Natural killer cell (primary cell): ENCODE data around the gene RAB20. TPM values are rescaled to one million over a fixed set of nuclear protein-coding genes. Genes with fewer than 3 reads are reported as not detected.

ENCODE experiments used
- ATAC-seq, 3 donors: fragments of 150-1000 bp in 2 of 3; fragments of 200-7000 bp in 1 of 3; cut with Tn5 transposase; 1 replicate in 1 of 3; 2 replicates in 2 of 3; pipeline ENCODE4 v1.10.0; 2021; ENCODE audit warnings: mild to moderate bottlenecking in 2 of 3, moderate library complexity in 2 of 3
- DNase-seq, 2 donors: peaks; one replicate each; pipeline versions ENCODE4 v3.0.0 to v3.0.0-alpha.2; 2013 to 2021; ENCODE audit warnings: mixed read lengths in 1 of 2
- H3K27ac ChIP-seq: one replicate; pipeline ENCODE4 v1.5.1; 2013; ENCODE audit warnings: mild to moderate bottlenecking, low read length
- H3K27me3 ChIP-seq: one replicate; pipeline ENCODE4 v1.6.1; 2013; ENCODE audit warnings: low read length; ENCODE audit not compliant: control insufficient read depth, insufficient read depth
- H3K36me3 ChIP-seq: one replicate; pipeline ENCODE4 v1.6.1; 2013; ENCODE audit warnings: low read length; ENCODE audit not compliant: control insufficient read depth, insufficient read depth
- H3K4me1 ChIP-seq: one replicate; pipeline ENCODE4 v1.6.1; 2013; ENCODE audit warnings: low read length; ENCODE audit not compliant: control insufficient read depth, insufficient read depth
- H3K4me3 ChIP-seq: one replicate; pipeline ENCODE4 v1.5.1; 2013; ENCODE audit warnings: low read length
- H3K9me3 ChIP-seq: one replicate; pipeline ENCODE4 v1.6.1; 2013; ENCODE audit warnings: low read length; ENCODE audit not compliant: control insufficient read depth, insufficient read depth
- H3K27ac Mint-ChIP-seq, 2 donors: one replicate each; pipeline ENCODE4 v1.8.0; 2022; ENCODE audit warnings: mild to moderate bottlenecking in 2 of 2, mixed read lengths in 2 of 2, moderate library complexity in 1 of 2
- H3K27me3 Mint-ChIP-seq, 2 donors: one replicate each; pipeline ENCODE4 v1.8.0; 2022; ENCODE audit warnings: low read depth in 2 of 2, mixed read lengths in 2 of 2
- H3K36me3 Mint-ChIP-seq: one replicate; pipeline ENCODE4 v1.8.0; 2022; ENCODE audit warnings: mixed read lengths
- H3K4me1 Mint-ChIP-seq, 2 donors: one replicate each; pipeline ENCODE4 v1.8.0; 2022; ENCODE audit warnings: mixed read lengths in 2 of 2
- H3K4me3 Mint-ChIP-seq: one replicate; pipeline ENCODE4 v1.8.0; 2022; ENCODE audit warnings: mild to moderate bottlenecking, moderate library complexity, mixed read lengths
- H3K9me3 Mint-ChIP-seq, 2 donors: one replicate each; pipeline ENCODE4 v1.8.0; 2022; ENCODE audit warnings: mixed read lengths in 2 of 2
- WGBS: methylation state at CpG from one replicate; pipeline ENCODE4 v1.1.7; 2013; ENCODE audit warnings: missing lambda C conversion rate; ENCODE audit not compliant: insufficient coverage; 5-methylcytosine and 5-hydroxymethylcytosine counted together
- intact Hi-C: fragments of 100-400 bp; cut with micrococcal nuclease; formaldehyde crosslinking; loops from one replicate; pipeline ENCODE4 v1.14.2; 2022
- total RNA-seq, 4 donors: library from RNA; stranded (reverse); fragments of 120-200 nt in 1 of 4; gene quantifications; one replicate each; pipeline versions ENCODE4 v1.2.3 to v1.2.4, GENCODE V29; 2013 to 2022
- TF ChIP-seq, protein P1 (sequence below): fragments of 200-600 bp; IDR thresholded peaks from one replicate; pipeline ENCODE4 v1.8.0; 2022; ENCODE audit warnings: antibody characterized with exemption

The RAB20 gene
- total RNA-seq, 3 donors from 2014 or later (not counting 1 experiment from before 2014, with no cell fraction given) = 1.0 to 3.3 (median 1.2) TPM

DNA sequence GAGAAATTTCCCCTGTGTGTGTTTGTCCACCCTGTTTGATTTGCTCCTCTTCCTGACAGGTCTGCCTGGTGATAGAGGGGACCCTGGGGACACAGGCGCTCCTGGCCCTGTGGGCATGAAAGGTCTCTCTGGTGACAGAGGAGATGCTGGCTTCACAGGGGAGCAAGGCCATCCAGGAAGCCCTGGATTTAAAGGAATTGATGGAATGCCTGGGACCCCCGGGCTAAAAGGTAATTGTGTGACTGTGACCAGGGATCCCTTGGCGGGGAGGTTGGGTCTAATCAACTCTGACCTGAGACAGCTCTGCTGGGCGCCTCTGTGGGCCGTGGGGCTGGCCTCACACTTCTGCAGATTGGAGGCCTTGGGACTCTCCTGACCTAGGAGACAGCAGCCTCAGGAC lies 81.4 kb downstream of the RAB20 start:
- TF ChIP-seq, protein P1, sequence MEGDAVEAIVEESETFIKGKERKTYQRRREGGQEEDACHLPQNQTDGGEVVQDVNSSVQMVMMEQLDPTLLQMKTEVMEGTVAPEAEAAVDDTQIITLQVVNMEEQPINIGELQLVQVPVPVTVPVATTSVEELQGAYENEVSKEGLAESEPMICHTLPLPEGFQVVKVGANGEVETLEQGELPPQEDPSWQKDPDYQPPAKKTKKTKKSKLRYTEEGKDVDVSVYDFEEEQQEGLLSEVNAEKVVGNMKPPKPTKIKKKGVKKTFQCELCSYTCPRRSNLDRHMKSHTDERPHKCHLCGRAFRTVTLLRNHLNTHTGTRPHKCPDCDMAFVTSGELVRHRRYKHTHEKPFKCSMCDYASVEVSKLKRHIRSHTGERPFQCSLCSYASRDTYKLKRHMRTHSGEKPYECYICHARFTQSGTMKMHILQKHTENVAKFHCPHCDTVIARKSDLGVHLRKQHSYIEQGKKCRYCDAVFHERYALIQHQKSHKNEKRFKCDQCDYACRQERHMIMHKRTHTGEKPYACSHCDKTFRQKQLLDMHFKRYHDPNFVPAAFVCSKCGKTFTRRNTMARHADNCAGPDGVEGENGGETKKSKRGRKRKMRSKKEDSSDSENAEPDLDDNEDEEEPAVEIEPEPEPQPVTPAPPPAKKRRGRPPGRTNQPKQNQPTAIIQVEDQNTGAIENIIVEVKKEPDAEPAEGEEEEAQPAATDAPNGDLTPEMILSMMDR = no peak
- Histone ChIP-seq H3K9me3 (no peaks in the 10 kb centered on the region), H3K27ac (no peak overlapping the region), H3K4me1 (no peaks in the 10 kb centered on the region), H3K36me3 (no peaks in the 10 kb centered on the region), H3K4me3 (no peak overlapping the region), H3K27me3 (no peaks in the 10 kb centered on the region)
- H3K9me3 Mint-ChIP-seq = no peaks in the 10 kb centered on the region
- no peak overlapping the region for H3K4me3 Mint-ChIP-seq
- DNase-seq (no peak), ATAC-seq (no peak)
- WGBS = 68% methylated on average over 5 of the region's 5 CpGs
- H3K4me1 Mint-ChIP-seq = no peaks in the 10 kb centered on the region
- H3K27me3 Mint-ChIP-seq = peaks cover 5 to 8% of the 10 kb centered on the region in 2 donors
- no peak overlapping the region for H3K27ac Mint-ChIP-seq
- intact Hi-C loops = no loop called here
- H3K36me3 Mint-ChIP-seq = no peaks in the 10 kb centered on the region

DNA sequence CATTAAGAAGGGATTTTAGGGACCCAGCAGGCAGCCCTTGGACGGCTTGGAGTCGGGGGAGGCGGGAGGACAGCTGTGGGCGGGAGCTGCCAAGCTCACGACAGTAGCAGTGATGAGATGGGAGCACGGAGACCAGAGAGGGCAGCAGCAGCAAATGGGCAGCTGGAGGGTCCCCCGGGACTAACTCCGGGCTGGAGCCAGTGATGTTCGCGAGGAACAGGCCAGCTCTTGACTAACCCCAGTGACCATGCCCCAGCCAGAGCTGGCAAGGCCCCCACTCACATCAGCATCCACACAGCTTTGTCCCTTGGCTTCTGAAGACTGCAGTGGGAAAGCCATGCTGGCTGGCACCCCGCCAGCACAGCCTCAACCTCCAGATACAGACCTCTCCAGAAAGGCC lies 81.9 kb downstream of the RAB20 start:
- Mint-ChIP-seq H3K4me1 (no peaks in the 10 kb centered on the region), H3K36me3 (no peaks in the 10 kb centered on the region), H3K27me3 (peaks cover 5 to 8% of the 10 kb centered on the region in 2 donors), H3K27ac (no peak overlapping the region), H3K4me3 (no peak overlapping the region), H3K9me3 (no peaks in the 10 kb centered on the region)
- no peak overlapping the region for H3K27ac ChIP-seq
- ATAC-seq (no peak), DNase-seq (no peak)
- TF ChIP-seq, protein P1 = no peak
- H3K9me3 ChIP-seq = no peaks in the 10 kb centered on the region
- WGBS = 93% methylated on average over 11 of the region's 11 CpGs
- no peak overlapping the region for H3K4me3 ChIP-seq
- H3K4me1 ChIP-seq = no peaks in the 10 kb centered on the region
- intact Hi-C loops = no loop called here
- H3K36me3 ChIP-seq = no peaks in the 10 kb centered on the region
- H3K27me3 ChIP-seq = no peaks in the 10 kb centered on the region

DNA sequence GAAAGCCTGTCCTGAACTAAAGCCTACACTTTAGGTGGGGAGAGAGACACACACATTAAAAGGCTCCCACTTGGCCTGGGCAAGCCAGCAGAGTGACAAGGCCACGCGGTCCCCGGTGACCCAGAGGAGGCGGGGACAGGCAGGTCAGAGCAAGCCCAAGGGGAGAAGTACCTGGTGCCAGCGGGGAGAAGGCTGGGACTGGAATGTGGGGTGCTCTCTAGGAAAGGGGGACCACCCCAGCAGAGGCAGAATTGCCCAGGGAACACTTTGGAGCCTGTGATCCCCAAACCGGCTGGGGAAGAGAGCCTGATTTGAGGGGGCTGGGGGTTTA lies 82.3 kb downstream of the RAB20 start:
- TF ChIP-seq, protein P1 = no peak
- Mint-ChIP-seq H3K36me3 (no peaks in the 10 kb centered on the region), H3K4me3 (no peak overlapping the region), H3K27ac (no peak overlapping the region), H3K4me1 (no peaks in the 10 kb centered on the region), H3K9me3 (no peaks in the 10 kb centered on the region), H3K27me3 (peaks cover 5 to 8% of the 10 kb centered on the region in 2 donors)
- H3K4me1 ChIP-seq = no peaks in the 10 kb centered on the region
- H3K27me3 ChIP-seq = no peaks in the 10 kb centered on the region
- 85% methylated on average over 6 of the region's 6 CpGs for WGBS
- no peak for DNase-seq
- no peak overlapping the region for H3K4me3 ChIP-seq
- no peak overlapping the region for H3K27ac ChIP-seq
- intact Hi-C loops = no loop called here
- no peaks in the 10 kb centered on the region for H3K36me3 ChIP-seq
- ATAC-seq = no peak
- no peaks in the 10 kb centered on the region for H3K9me3 ChIP-seq

DNA sequence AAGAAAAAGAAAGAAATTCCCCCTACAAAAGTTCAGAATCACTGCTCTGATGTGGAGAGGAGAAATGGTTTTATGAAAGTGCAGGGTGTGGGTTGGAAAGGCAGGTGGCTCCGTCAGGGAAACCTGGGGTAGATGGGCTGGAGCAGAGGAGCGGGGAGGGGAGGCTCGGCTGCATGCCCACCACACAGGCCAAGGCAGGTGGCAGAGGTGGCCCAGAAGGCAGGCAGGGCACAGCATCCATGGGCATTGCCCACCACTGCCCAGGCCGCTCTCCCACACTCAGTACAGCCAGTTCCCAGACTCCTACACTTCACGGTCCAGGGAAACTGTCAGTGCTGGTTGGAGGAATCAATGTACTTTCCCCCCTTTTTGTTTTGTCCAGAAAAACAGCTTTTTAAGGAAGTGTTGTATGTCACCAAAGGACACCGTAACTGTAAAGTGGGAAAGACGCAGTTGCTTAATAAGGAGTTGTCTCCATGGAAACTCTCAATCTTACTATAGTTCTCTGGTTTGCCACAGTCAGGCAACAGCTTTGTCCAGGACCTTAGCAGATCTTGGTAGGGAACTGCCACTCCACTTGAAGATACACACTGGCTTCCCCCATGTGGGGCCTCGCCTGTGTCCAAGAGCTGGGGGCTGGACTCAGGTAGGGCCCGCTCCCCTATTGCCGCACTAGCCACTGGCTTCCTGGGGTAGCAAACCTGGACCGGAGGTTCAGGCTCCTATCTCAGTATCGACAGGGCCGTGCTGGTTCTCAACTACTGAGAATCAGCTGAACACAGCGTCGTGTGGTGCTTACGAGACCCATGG lies 82.9 kb downstream of the RAB20 start:
- Histone ChIP-seq H3K27me3 (no peaks in the 10 kb centered on the region), H3K36me3 (no peaks in the 10 kb centered on the region), H3K4me1 (no peaks in the 10 kb centered on the region), H3K27ac (no peak overlapping the region), H3K4me3 (no peak overlapping the region), H3K9me3 (no peaks in the 10 kb centered on the region)
- H3K27ac Mint-ChIP-seq = no peak overlapping the region
- TF ChIP-seq, protein P1 = no peak
- H3K36me3 Mint-ChIP-seq = no peaks in the 10 kb centered on the region
- no peaks in the 10 kb centered on the region for H3K4me1 Mint-ChIP-seq
- ATAC-seq (no peak), DNase-seq (no peak)
- WGBS = 90% methylated on average over 16 of the region's 16 CpGs
- H3K27me3 Mint-ChIP-seq = peaks cover 5 to 8% of the 10 kb centered on the region in 2 donors
- intact Hi-C loops = no loop called here
- H3K9me3 Mint-ChIP-seq = no peaks in the 10 kb centered on the region
- no peak overlapping the region for H3K4me3 Mint-ChIP-seq
